Stimulated activated CD4-positive, alpha-beta T cell treated with anti-CD3 and anti-CD28 coated beads, Interleukin-2, amount 100 ng/mL, for 4 hours (primary cell): ENCODE data around the gene ROPN1B.

Source experiments
- DNase-seq: peaks from one replicate; pipeline ENCODE4 v3.0.0-alpha.2; 2020; ENCODE audit warnings: low read depth

ROPN1B gene

GRCh38 chr3:126030455-126030854, 61.5 kb downstream of the ROPN1B start:
- DNase-seq, result no peak

GRCh38 chr3:126031981-126032471, 63.0 kb downstream of the ROPN1B start:
- no peak for DNase-seq
